Measurements from ENCODE around the gene NFIB. TPM values are rescaled to one million over a fixed set of nuclear protein-coding genes. Genes with fewer than 3 reads are reported as not detected.

Gene NFIB
- polyA plus RNA-seq, 2 of the 4 experiments (the other 2 are of a cell fraction) = 10.7 to 21.7 TPM

- no peak overlapping the region for H3K27ac ChIP-seq
- DNase-seq (ENCODE audit: low read depth in 1 of 2, low spot score in 1 of 2) (no peak), FAIRE-seq (no peak), ATAC-seq (no peak)
- H3K4me2 ChIP-seq = no peak overlapping the region
- H3K4me1 ChIP-seq = peaks cover 10% of the 10 kb centered on the region; the same call in 1 of the 3 replicates
- H3K4me3 ChIP-seq = no peak overlapping the region
- H3K9me3 ChIP-seq = no peaks in the 10 kb centered on the region
- WGBS (ENCODE audit: missing lambda C conversion rate) = 37% methylated on average over 4 of the region's 4 CpGs
- ChIA-PET CTCF (interaction anchor here (1.2 kb wide), 1 partner anchor 897 kb away, joined by 3 read pairs; no protein-coding TSS in a partner anchor), POLR2A (no interaction called here)
- TF ChIP-seq MAZ (IDR thresholded peaks at IDR 0.05; ENCODE audit: borderline replicate concordance, low read depth, low read length) (no peak), MAX (IDR thresholded peaks at IDR 0.05) (no peak), RARB (CRISPR knock-in tag; IDR thresholded peaks at IDR 0.05) (no peak), NFE2L2 (conservative IDR thresholded peaks at IDR 0.05; ENCODE audit: low read length) (no peak), TFCP2L1 (CRISPR knock-in tag; IDR thresholded peaks at IDR 0.05) (no peak), ZC3H11A (IDR thresholded peaks at IDR 0.05) (no peak), CEBPB (IDR thresholded peaks at IDR 0.05) (no peak), CBX2 (IDR thresholded peaks at IDR 0.05; ENCODE audit: borderline replicate concordance, low read depth) (no peak), KDM5A (IDR thresholded peaks at IDR 0.05) (no peak), CHD4 (IDR thresholded peaks at IDR 0.05; ENCODE audit: borderline replicate concordance) (no peak), HOXA7 (CRISPR knock-in tag; IDR thresholded peaks at IDR 0.05) (no peak), ZNF302 (CRISPR knock-in tag; IDR thresholded peaks at IDR 0.05) (no peak)
- TF ChIP-seq, protein P1, sequence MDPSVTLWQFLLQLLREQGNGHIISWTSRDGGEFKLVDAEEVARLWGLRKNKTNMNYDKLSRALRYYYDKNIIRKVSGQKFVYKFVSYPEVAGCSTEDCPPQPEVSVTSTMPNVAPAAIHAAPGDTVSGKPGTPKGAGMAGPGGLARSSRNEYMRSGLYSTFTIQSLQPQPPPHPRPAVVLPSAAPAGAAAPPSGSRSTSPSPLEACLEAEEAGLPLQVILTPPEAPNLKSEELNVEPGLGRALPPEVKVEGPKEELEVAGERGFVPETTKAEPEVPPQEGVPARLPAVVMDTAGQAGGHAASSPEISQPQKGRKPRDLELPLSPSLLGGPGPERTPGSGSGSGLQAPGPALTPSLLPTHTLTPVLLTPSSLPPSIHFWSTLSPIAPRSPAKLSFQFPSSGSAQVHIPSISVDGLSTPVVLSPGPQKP (IDR thresholded peaks at IDR 0.05; ENCODE audit: low read depth, low read length) = no peak
Observed at GRCh38 chr9:14342736-14343135, 28.8 kb upstream of the NFIB start.

GRCh38 chr9:14341437-14342122, 27.6 kb upstream of the NFIB start:
- H3K4me1 ChIP-seq = peaks cover 10% of the 10 kb centered on the region; the same call in 1 of the 3 replicates
- CTCF ChIA-PET = interaction anchor here (1.0 to 3.5 kb wide), 4 partner anchors 12 to 896 kb away, joined by 3 to 18 read pairs (median 4); no protein-coding TSS in a partner anchor
- H3K4me2 ChIP-seq = no peak overlapping the region
- TF ChIP-seq HOXB13 (CRISPR knock-in tag; IDR thresholded peaks at IDR 0.05; ENCODE audit: low read depth) = no peak
- TF ChIP-seq, protein P2, sequence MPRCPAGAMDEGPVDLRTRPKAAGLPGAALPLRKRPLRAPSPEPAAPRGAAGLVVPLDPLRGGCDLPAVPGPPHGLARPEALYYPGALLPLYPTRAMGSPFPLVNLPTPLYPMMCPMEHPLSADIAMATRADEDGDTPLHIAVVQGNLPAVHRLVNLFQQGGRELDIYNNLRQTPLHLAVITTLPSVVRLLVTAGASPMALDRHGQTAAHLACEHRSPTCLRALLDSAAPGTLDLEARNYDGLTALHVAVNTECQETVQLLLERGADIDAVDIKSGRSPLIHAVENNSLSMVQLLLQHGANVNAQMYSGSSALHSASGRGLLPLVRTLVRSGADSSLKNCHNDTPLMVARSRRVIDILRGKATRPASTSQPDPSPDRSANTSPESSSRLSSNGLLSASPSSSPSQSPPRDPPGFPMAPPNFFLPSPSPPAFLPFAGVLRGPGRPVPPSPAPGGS (IDR thresholded peaks at IDR 0.05) = no peak
- TF ChIP-seq RARB (CRISPR knock-in tag; IDR thresholded peaks at IDR 0.05) = no peak
- no peak for TF ChIP-seq HOXA7 (CRISPR knock-in tag; IDR thresholded peaks at IDR 0.05)
- no peak for TF ChIP-seq HEYL (CRISPR knock-in tag; IDR thresholded peaks at IDR 0.05)
- no peak for TF ChIP-seq MAZ (IDR thresholded peaks at IDR 0.05; ENCODE audit: borderline replicate concordance, low read depth, low read length)
- TF ChIP-seq, protein P3, sequence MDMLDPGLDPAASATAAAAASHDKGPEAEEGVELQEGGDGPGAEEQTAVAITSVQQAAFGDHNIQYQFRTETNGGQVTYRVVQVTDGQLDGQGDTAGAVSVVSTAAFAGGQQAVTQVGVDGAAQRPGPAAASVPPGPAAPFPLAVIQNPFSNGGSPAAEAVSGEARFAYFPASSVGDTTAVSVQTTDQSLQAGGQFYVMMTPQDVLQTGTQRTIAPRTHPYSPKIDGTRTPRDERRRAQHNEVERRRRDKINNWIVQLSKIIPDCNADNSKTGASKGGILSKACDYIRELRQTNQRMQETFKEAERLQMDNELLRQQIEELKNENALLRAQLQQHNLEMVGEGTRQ (IDR thresholded peaks at IDR 0.05) = no peak
- TF ChIP-seq KDM5A (IDR thresholded peaks at IDR 0.05) = no peak
- TF ChIP-seq RAD21 (conservative IDR thresholded peaks at IDR 0.05 in 1 of 2, IDR thresholded peaks at IDR 0.05 in 1 of 2) = no peak
- TF ChIP-seq BHLHE40 (IDR thresholded peaks at IDR 0.05; ENCODE audit: low read depth, low read length) = no peak
- TF ChIP-seq POLR2A (IDR thresholded peaks at IDR 0.05; ENCODE audit: low read length) = no peak
- no peak for TF ChIP-seq ZFP36 (IDR thresholded peaks at IDR 0.05; ENCODE audit: borderline replicate concordance, partially characterized antibody)
- no peak overlapping the region for H3K27ac ChIP-seq
- H3K9me3 ChIP-seq = no peaks in the 10 kb centered on the region
- POLR2A ChIA-PET = no interaction called here
- no peak for ATAC-seq
- no peak overlapping the region for H3K4me3 ChIP-seq
- 63% methylated on average over 6 of the region's 6 CpGs for WGBS (ENCODE audit: missing lambda C conversion rate)
- DNase-seq (ENCODE audit: low read depth in 1 of 2, low spot score in 1 of 2) = no peak
- no peak for FAIRE-seq

All from A549 (cell line).